Suprapubic skin (tissue), 4 donors: Measurements from ENCODE around the gene TNS3. TPM values are rescaled to one million over a fixed set of nuclear protein-coding genes. Genes with fewer than 3 reads are reported as not detected.
A peak's percentile ranks its signal among the peaks of the same experiment; 100 is the strongest.

Source experiments
- DNase-seq, 2 donors: peaks; one replicate each; pipeline ENCODE4 v3.0.0-alpha.2; 2019; ENCODE audit warnings: low spot score in 2 of 2
- H3K27ac ChIP-seq: fragments of 200-600 bp; sonication (generic); one replicate; pipeline ENCODE4 v1.5.1; 2019
- H3K27me3 ChIP-seq: fragments of 200-600 bp; sonication (generic); one replicate; pipeline ENCODE4 v1.5.1; 2019
- H3K36me3 ChIP-seq: fragments of 200-600 bp; sonication (generic); one replicate; pipeline ENCODE4 v1.5.1; 2019
- H3K4me1 ChIP-seq: fragments of 200-600 bp; sonication (generic); one replicate; pipeline ENCODE4 v1.5.1; 2019
- H3K4me3 ChIP-seq: fragments of 200-600 bp; sonication (generic); one replicate; pipeline ENCODE4 v1.5.1; 2019; ENCODE audit warnings: mild to moderate bottlenecking
- H3K9me3 ChIP-seq: fragments of 200-600 bp; sonication (generic); one replicate; pipeline ENCODE4 v1.5.1; 2019
- EP300 ChIP-seq: sonication (generic); formaldehyde crosslinking; IDR thresholded peaks from one replicate; pipeline ENCODE4 v1.6.1; 2017; ENCODE audit warnings: antibody characterized with exemption
- POLR2A ChIP-seq, 2 donors: fragments of 450-650 bp; IDR thresholded peaks; one replicate each; pipeline ENCODE4 v1.6.1; 2017; ENCODE audit warnings: antibody characterized with exemption in 2 of 2, mild to moderate bottlenecking in 2 of 2, moderate library complexity in 2 of 2
- POLR2AphosphoS5 ChIP-seq, 3 donors: sonication (generic); formaldehyde crosslinking; IDR thresholded peaks; one replicate each; pipeline ENCODE4 v1.6.1; 2017; ENCODE audit warnings: antibody characterized with exemption in 3 of 3
- WGBS: methylation state at CpG from one replicate; pipeline ENCODE4 v1.1.5; 2018; 5-methylcytosine and 5-hydroxymethylcytosine counted together
- total RNA-seq, 4 donors: library from RNA; depleted of rRNA; stranded (reverse); fragments of >200 nt; gene quantifications; one replicate each; pipeline ENCODE4 v1.1.0, GENCODE V29; 2016
- TF ChIP-seq, protein P1 (sequence below), 2 donors: fragments of 200-600 bp in 1 of 2; fragments of 450-650 bp in 1 of 2; sonication (generic) in 1 of 2; IDR thresholded peaks; one replicate each; pipeline ENCODE4 v1.5.1; 2016 to 2019; ENCODE audit warnings: antibody characterized with exemption in 2 of 2, mild to moderate bottlenecking in 1 of 2, moderate library complexity in 1 of 2

The TNS3 gene
- total RNA-seq, 4 donors from 2014 or later: 14.3 to 53.0 (median 31.9) TPM

DNA sequence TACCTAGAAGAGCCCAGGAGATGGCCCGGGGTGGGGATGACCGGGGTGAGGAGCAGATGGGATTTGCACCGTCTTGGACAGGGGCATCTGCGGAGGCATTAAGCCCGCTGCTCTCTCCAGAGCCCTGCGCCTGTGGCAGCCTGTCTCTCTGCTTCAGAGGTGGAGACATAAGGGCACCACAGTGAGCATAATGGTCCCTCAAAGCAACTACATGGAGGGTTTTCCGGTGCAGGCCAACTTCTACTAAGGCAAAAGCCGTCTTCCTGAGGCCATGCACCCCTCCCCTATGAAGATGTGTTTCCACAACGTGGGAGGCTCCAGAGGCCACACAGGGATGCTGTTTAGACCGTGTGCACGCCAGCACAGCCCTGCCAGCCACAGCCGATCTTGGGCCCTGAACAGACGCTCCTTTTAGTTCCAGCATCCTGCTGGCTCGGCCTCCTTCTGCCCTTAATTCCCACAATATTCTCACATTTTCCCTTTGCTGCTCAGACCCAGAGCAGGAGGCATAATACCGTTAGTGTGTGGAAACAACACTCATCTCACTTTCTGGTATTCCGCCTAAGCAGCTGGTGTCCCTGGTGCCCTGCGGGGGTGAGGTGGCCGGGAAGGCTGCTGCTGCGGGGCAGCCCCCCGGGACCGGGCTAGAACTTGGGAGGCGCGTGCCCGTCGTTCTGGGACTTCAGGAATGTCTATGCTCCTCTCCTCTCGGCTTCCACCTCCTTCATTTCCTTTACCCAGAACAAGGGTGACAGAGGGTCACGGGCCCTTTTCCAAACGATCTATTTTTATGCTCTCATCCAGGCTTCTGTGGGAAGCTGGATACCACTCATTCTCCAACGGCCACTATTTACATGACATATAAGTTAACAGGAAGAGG, 266.9 kb downstream of the TNS3 start:
- Histone ChIP-seq H3K9me3 (no peaks in the 10 kb centered on the region), H3K4me1 (peaks cover 6% of the 10 kb centered on the region), H3K27ac (peak overlapping the region; percentile 7), H3K36me3 (no peaks in the 10 kb centered on the region), H3K27me3 (no peaks in the 10 kb centered on the region), H3K4me3 (no peak overlapping the region)
- TF ChIP-seq, protein P1, sequence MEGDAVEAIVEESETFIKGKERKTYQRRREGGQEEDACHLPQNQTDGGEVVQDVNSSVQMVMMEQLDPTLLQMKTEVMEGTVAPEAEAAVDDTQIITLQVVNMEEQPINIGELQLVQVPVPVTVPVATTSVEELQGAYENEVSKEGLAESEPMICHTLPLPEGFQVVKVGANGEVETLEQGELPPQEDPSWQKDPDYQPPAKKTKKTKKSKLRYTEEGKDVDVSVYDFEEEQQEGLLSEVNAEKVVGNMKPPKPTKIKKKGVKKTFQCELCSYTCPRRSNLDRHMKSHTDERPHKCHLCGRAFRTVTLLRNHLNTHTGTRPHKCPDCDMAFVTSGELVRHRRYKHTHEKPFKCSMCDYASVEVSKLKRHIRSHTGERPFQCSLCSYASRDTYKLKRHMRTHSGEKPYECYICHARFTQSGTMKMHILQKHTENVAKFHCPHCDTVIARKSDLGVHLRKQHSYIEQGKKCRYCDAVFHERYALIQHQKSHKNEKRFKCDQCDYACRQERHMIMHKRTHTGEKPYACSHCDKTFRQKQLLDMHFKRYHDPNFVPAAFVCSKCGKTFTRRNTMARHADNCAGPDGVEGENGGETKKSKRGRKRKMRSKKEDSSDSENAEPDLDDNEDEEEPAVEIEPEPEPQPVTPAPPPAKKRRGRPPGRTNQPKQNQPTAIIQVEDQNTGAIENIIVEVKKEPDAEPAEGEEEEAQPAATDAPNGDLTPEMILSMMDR (IDR thresholded peaks at IDR 0.05): no peak
- WGBS: 61% methylated on average over 26 of the region's 29 CpGs
- DNase-seq: no peak

DNA sequence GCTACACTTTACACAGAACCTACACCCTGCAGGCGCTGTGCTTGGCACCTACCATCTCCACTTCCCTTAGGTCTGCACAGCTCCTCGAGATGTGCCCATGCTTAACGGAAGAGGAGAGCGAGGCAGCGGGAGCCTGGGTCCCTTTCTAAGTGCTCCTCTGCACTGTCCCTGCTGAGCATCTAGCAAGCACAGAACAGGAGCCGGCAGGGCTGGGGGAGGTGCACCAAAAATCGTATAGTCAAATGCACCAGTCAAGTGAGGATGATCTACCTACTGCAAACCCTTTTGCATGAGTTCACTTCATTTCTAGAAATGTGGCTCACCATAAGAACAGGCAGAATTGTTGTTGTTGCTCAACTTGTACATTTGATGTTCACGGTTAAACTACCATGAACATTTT, 267.7 kb downstream of the TNS3 start:
- H3K4me3 ChIP-seq: no peak overlapping the region
- no peaks in the 10 kb centered on the region for H3K27me3 ChIP-seq
- H3K4me1 ChIP-seq: peaks cover 9% of the 10 kb centered on the region
- H3K27ac ChIP-seq: no peak overlapping the region
- no peak for TF ChIP-seq EP300
- WGBS: 82% methylated on average over 8 of the region's 8 CpGs
- no peaks in the 10 kb centered on the region for H3K36me3 ChIP-seq
- no peaks in the 10 kb centered on the region for H3K9me3 ChIP-seq
- DNase-seq: peak in 1 of 2 donors; percentile 62

GRCh38 chr7:47313564-47313963, 268.3 kb downstream of the TNS3 start:
- H3K9me3 ChIP-seq: no peaks in the 10 kb centered on the region
- whole genome bisulfite sequencing: 65% methylated on average over 4 of the region's 4 CpGs

DNA sequence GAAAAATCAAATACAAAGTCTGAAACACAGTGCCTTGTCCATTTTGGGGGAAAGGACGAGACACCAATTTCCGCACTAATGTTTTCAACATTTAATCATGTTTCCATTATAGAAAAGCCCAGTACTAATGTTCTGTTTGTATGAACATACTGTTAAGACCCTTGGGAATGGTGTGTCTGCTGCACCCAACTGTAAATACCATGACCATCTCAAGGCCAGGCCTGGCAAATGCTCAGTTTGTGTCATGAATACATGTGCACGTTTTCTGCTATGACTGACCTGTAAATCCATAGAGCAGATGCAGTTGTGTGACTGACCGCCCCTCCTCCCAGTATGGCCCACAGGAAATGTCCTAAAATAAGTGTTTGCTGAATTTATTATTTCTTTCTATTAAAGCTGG, 270.0 kb downstream of the TNS3 start:
- Histone ChIP-seq H3K4me3 (no peak overlapping the region), H3K27me3 (no peaks in the 10 kb centered on the region), H3K4me1 (peaks cover 9% of the 10 kb centered on the region), H3K27ac (no peak overlapping the region), H3K36me3 (no peaks in the 10 kb centered on the region), H3K9me3 (no peaks in the 10 kb centered on the region)
- no peak for DNase-seq
- whole genome bisulfite sequencing: 95% methylated on average over 4 of the region's 4 CpGs
- TF ChIP-seq POLR2A (IDR thresholded peaks at IDR 0.05) (no peak), POLR2AphosphoS5 (IDR thresholded peaks at IDR 0.05) (no peak), EP300 (no peak)
- TF ChIP-seq, protein P1 (IDR thresholded peaks at IDR 0.05): no peak

More at GRCh38 chr7:47313564-47313963, 268.3 kb downstream of the TNS3 start:
- H3K4me1 ChIP-seq: peaks cover 9% of the 10 kb centered on the region
- peak in 1 of 2 donors; percentile 61 for DNase-seq
- no peaks in the 10 kb centered on the region for H3K36me3 ChIP-seq
- H3K4me3 ChIP-seq: no peak overlapping the region
- no peak overlapping the region for H3K27ac ChIP-seq
- TF ChIP-seq EP300 (no peak), POLR2AphosphoS5 (IDR thresholded peaks at IDR 0.05) (no peak), POLR2A (IDR thresholded peaks at IDR 0.05) (no peak)
- TF ChIP-seq, protein P1 (IDR thresholded peaks at IDR 0.05): no peak
- no peaks in the 10 kb centered on the region for H3K27me3 ChIP-seq

- no peak for TF ChIP-seq POLR2A (IDR thresholded peaks at IDR 0.05)
- no peak for TF ChIP-seq POLR2AphosphoS5 (IDR thresholded peaks at IDR 0.05)
- H3K27me3 ChIP-seq: no peaks in the 10 kb centered on the region
- no peaks in the 10 kb centered on the region for H3K9me3 ChIP-seq
- DNase-seq: no peak
- H3K36me3 ChIP-seq: no peaks in the 10 kb centered on the region
- H3K4me3 ChIP-seq: no peak overlapping the region
- WGBS: 23% methylated on average over 2 of the region's 2 CpGs
- H3K4me1 ChIP-seq: peaks cover 9% of the 10 kb centered on the region
- H3K27ac ChIP-seq: no peak overlapping the region
Measured at GRCh38 chr7:47310020-47310419, 271.9 kb downstream of the TNS3 start.

DNA sequence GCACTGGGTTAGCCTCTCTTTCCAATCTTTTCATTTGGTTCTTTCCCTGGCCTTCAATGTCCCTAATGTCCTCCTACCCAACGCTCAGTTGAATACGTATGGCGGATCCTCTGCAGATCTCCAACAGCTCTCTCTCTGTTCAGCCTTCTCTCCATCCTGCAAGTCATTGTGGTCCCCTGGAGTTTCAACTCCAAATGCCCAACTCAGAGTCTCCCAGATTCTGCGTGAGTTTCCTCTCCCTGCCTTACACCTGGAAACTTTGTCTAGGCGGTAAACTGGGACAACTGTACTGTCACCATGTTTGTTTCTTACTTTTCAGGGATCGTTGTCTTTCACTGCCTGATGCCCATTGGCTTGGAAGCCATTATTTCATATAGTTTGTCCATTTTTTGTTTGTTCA, 273.1 kb downstream of the TNS3 start:
- Histone ChIP-seq H3K36me3 (peaks cover 2% of the 10 kb centered on the region), H3K4me3 (no peak overlapping the region), H3K9me3 (no peaks in the 10 kb centered on the region), H3K4me1 (peaks cover 7% of the 10 kb centered on the region), H3K27me3 (no peaks in the 10 kb centered on the region), H3K27ac (no peak overlapping the region)
- over 99% methylated on average over 6 of the region's 6 CpGs for WGBS
- TF ChIP-seq POLR2AphosphoS5 (IDR thresholded peaks at IDR 0.05): no peak
- TF ChIP-seq POLR2A (IDR thresholded peaks at IDR 0.05): no peak
- TF ChIP-seq, protein P1 (IDR thresholded peaks at IDR 0.05): no peak
- TF ChIP-seq EP300: no peak
- no peak for DNase-seq
